NT2/D1 (cell line): ENCODE results near the gene SOSTDC1.

Experiments
- SUZ12 ChIP-seq: IDR thresholded peaks from 2 replicates; pipeline ENCODE4 v1.6.1; 2011; ENCODE audit not compliant: insufficient read length, insufficient read depth; ENCODE audit errors: extremely low read depth
- YY1 ChIP-seq: IDR thresholded peaks from 2 replicates; pipeline ENCODE4 v1.6.1; 2011; ENCODE audit not compliant: insufficient read length, insufficient read depth
- ZNF274 ChIP-seq: IDR thresholded peaks from 2 replicates; pipeline ENCODE4 v1.6.1; 2011; ENCODE audit warnings: mild to moderate bottlenecking, low read depth, low read length

- TF ChIP-seq YY1 (no peak), ZNF274 (no peak), SUZ12 (no peak)
These were observed 46.4 kb downstream of the SOSTDC1 start for GRCh38 chr7:16419126-16419525.
